Head of caudate nucleus (tissue), 42 donors: ENCODE measurements around the gene DNAJB11.
"Not testable (repeated sequence)": the region's sequence is repeated elsewhere in the genome, so short reads cannot be mapped to it uniquely, and the experiment has no call there.

Experiments used
- DNase-seq, 42 donors: peaks; one replicate each; pipeline versions ENCODE4 v3.0.0 to v3.0.0-alpha.2; 2020 to 2021; ENCODE audit warnings: mixed read lengths in 7 of 42
- intact Hi-C: fragments of 100-400 bp; cut with DNase I; formaldehyde crosslinking; loops from one replicate; pipeline ENCODE4 v1.15.0; 2022

The DNAJB11 gene

DNA sequence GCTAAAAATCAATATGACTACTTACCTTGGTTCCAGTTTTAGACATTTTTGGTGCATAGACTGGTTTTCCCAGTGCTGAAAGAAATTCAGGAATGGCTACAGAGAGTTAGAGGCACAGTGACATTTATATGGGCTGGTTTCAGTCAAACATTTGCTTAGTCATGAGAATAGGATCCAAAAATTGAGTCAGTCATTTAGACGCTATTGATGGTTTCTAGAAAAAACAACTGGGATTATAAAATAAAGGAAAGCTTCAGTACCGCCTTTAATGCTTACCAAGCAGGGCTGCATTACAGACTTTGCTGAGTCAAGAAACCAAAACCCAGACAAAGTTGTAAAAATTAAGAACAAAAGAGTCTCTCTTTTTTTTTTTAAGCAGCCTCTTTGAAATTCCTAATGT lies 26.2 kb upstream of the DNAJB11 start, which contains the start of gene CRYGS:
Gene CRYGS (minus strand): TSS at position 100 of the 400 bp plus-strand sequence. CDS start 54 bp downstream, at position 46.
- no peak for DNase-seq
- intact Hi-C loops, result loop anchor here (5.0 to 10.0 kb wide), 2 partner anchors 289 to 562 kb away; no protein-coding TSS in a partner anchor

GRCh38 chr3:186549497-186549896 lies 21.0 kb upstream of the DNAJB11 start:
- no peak for DNase-seq
- intact Hi-C loops, result loop anchor here (10.0 kb wide), 1 partner anchor 295 kb away; no protein-coding TSS in a partner anchor

DNA sequence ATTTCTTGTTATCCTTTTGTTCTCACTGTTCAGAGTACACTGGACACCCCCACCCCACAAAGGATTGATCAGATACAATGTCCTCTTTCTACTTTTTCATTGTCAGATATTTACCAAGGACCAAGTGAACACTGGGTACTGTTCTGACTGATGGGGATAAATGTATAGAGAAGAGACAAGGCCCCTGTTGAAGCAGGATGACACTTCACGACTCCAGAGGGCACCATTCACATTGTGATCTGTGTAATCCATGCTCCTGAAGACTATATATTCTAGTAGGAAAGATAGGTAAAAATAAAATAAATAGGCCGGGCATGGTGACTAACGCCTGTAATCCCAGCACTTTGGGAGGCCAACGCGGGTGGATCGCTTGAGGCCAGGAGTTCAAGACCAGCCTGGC lies 19.1 kb upstream of the DNAJB11 start:
- DNase-seq, result no peak
- intact Hi-C loops, result no loop called here

DNA sequence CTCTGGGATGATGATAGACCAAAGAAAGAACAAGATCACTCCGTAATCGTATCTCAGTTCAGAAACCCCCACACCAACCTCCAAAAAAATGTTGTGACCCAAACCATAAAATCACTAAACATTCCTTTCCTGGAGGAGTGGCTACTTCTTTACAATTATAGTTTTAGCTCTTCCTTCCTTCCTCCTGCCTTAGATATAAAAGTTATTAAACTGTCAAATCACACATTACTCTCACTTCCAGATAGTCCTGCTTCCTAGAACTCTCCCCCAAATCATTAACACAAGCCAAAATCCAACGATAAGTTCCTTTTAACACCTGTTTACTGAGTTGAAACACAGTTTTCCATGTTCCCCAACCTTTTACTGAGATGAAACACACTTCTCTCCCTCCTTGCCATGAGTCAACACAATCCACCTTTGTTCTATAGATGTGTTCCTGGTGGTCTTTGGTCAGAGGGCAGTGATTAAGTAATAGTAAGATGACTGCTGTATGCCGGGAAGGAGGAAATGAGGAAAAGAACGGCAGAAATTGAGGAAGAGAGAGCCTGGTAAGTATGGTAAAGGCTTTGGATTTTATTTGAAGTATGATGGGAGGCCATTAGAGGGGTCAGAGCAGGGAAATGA lies 18.0 kb upstream of the DNAJB11 start:
- intact Hi-C loops, result no loop called here
- DNase-seq, result no peak

GRCh38 chr3:186564586-186564985 lies 5.9 kb upstream of the DNAJB11 start:
- intact Hi-C loops, result no loop called here

DNA sequence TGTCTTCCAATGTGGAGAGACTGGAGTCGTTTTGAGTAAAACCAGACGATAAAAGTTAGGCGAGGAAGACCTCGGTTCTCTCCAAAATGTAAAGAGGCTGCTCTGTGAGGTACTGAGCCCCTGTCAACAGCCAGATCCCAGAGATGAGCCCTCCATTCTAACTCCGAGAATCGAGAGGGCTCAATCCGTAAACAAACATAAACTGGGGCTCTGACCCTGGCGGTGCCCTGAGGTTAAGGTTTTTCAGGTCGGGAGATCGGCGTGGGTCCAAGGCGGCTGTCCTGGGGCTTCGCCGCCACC lies 3.8 kb upstream of the DNAJB11 start:
- intact Hi-C loops, result no loop called here
- DNase-seq, result peak in 1 of 42 donors; percentile 8

More at GRCh38 chr3:186564586-186564985, 5.9 kb upstream of the DNAJB11 start:
- DNase-seq, result no peak

- intact Hi-C loops, result no loop called here
- DNase-seq, result peak; percentile 69 to 97 (median 92)
Observed at GRCh38 chr3:186567072-186567921, 3.2 kb upstream of the DNAJB11 start, which contains the start of gene TBCCD1. TSS of gene TBCCD1 (minus strand) at chr3:186567339. CDS start at chr3:186564329, 3,010 bp downstream.

- DNase-seq, intact Hi-C loops: not testable (repeated sequence)
Observed at GRCh38 chr3:186569361-186569760, 1.2 kb upstream of the DNAJB11 start.

- intact Hi-C loops, result no loop called here
- no peak for DNase-seq
Observed at GRCh38 chr3:186569779-186570095, 783 bp upstream of the DNAJB11 start.

DNA sequence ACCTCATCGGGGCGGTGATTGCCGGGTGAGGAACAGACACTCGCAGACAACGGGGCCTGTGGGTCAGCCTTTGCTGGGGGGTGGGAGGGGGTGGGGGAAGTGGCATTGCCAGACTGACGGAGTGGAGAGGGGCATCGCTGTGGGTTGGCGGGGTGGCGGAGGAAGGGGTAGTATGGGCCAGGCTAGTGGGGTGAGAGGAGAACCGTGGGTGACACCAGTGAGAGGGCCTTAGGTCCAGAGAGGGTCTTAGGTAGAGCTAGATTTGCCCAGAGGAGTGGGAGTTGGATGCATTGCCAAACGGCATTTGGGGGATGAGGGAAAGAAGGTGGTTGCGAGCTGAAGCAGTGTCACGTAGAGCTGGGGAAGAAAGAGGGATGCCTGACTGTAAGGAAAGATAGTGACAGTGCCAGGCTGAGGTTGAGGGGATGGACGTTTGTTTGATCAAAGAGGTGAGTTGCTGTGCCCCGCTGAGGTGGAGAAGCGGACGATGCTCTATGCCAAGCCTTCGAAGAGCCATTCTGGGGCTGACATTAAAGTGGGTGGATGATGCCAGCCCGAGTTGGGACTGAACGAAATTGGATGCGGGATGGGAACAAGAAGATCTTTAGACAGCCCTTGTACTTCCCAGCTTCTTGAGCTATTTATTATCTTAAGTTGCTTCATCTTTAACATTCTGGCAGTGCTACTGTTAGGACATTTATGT lies 572 bp downstream of the DNAJB11 start:
- no peak for DNase-seq

GRCh38 chr3:186571644-186572013 lies 1.1 kb downstream of the DNAJB11 start:
- intact Hi-C loops, result no loop called here
- DNase-seq, result no peak

More for the DNA sequence above, 572 bp downstream of the DNAJB11 start:
- intact Hi-C loops, result no loop called here

DNA sequence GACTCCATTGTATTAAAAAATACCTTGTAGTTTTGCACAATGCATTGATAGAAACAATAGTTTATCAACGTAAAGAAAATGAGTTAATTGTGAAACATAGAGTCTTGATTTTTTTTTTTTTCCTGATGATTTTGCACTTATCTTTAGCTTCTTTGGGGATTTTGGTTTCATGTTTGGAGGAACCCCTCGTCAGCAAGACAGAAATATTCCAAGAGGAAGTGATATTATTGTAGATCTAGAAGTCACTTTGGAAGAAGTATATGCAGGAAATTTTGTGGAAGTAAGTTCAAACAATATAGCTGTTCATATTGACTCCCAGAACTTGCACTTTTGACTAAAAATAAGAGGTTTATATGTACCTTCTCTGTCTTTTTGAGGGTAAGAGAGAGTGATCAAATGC lies 7.0 kb downstream of the DNAJB11 start:
- intact Hi-C loops, result no loop called here
- no peak for DNase-seq

DNA sequence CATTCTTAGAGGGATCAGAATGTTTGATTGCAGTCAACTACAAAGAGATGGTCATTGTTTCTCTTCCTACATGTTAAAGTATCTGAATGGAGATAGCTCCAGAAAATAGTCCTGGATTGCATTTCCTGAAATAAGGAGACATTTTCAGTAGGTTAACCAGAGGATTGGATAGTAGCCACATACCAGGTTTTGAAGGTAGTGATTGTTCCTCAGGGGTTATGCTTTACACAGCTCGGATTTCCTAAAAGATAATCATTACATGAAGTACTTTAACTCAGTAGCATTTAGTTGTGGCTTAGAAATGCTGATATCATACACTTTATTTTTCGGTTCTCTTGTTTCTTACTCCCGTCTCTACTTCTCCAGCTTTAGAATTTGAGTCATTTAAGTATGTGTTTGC lies 10.3 kb downstream of the DNAJB11 start:
- intact Hi-C loops, result no loop called here
- no peak for DNase-seq

GRCh38 chr3:186582541-186582940 lies 12.0 kb downstream of the DNAJB11 start:
- intact Hi-C loops, result no loop called here
- peak in 32 of 42 donors; percentile 5 to 76 (median 54) for DNase-seq

DNA sequence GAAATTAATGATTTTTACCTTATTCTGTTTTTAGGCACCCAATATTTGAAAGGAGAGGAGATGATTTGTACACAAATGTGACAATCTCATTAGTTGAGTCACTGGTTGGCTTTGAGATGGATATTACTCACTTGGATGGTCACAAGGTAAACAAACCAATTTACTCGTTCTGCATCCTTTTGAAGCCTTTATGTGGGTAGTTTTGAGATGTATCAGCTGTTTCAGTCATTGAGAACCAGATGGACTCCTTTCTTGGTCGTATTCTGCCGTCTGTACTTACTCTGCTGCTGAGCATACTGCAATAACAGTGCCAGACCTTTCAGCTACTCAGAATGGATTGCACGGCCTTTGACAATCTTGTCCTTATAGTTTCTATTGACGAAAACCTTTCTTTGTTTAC lies 13.3 kb downstream of the DNAJB11 start:
- DNase-seq, result no peak
- intact Hi-C loops, result no loop called here

DNA sequence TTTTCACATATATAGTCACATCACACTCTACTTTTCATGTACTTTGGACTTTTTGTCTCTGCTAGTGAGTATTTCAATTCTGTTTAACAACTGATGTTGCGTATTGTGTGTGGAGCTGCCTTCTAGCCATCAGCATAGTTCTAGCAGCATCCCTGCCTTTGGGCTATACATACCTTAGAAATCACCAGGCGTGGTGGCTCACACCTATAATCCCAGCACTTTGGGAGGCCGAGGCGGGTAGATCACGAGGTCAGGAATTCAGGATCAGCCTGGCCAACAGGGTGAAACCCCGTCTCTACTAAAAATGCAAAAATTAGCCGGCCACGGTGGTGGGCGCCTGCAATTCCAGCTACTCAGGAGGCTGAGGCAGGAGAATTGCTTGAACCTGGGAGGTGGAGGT lies 15.7 kb downstream of the DNAJB11 start:
- intact Hi-C loops, DNase-seq: not testable (repeated sequence)

DNA sequence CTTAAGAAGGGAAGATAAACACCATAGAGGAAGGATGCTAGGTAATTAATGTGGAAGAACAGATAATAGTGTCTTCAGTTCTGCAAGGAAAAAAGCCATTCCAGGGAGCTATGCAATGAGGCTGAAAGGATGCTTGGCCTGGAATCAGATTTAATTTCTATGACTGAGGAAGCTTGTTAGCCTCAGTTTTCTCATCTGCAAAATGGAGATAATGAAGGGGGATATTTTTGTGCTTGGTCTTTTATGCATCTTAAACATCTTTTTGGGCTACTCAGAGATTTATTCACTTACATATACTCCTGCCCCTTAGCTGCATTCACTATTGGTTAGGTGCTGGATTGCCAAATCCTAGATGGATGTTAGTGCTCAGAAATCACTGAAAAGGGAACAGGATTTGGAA lies 16.7 kb downstream of the DNAJB11 start:
- intact Hi-C loops, result no loop called here

GRCh38 chr3:186588632-186589031 lies 18.1 kb downstream of the DNAJB11 start:
- intact Hi-C loops, result no loop called here
- no peak for DNase-seq

More for the DNA sequence above, 16.7 kb downstream of the DNAJB11 start:
- no peak for DNase-seq

- DNase-seq, result no peak
- intact Hi-C loops, result no loop called here
Observed at GRCh38 chr3:186589121-186589520, 18.6 kb downstream of the DNAJB11 start.
